T-helper 1 cell treated with Interleukin-12 subunit alpha and Interleukin-12 subunit beta and Interleukin-4 antibody, amounts not matched to agents 30 μg/mL and 1 μg/mL, for 36 hours (primary cell): Measurements from ENCODE around the gene SPATA6L.

Source experiments
- H3K27ac Mint-ChIP-seq: one replicate; pipeline ENCODE4 v1.8.0; 2021; ENCODE audit warnings: mild to moderate bottlenecking, mixed read lengths
- H3K27me3 Mint-ChIP-seq: one replicate; pipeline ENCODE4 v1.8.0; 2021; ENCODE audit warnings: low read depth, mixed read lengths
- H3K36me3 Mint-ChIP-seq: one replicate; pipeline ENCODE4 v1.8.0; 2021; ENCODE audit warnings: low read depth, mixed read lengths
- H3K4me1 Mint-ChIP-seq: one replicate; pipeline ENCODE4 v1.8.0; 2021; ENCODE audit warnings: low read depth, mixed read lengths
- H3K4me3 Mint-ChIP-seq: one replicate; pipeline ENCODE4 v1.8.0; 2021; ENCODE audit warnings: mild to moderate bottlenecking, moderate library complexity, mixed read lengths
- H3K9me3 Mint-ChIP-seq: one replicate; pipeline ENCODE4 v1.8.0; 2021; ENCODE audit warnings: mixed read lengths

Gene SPATA6L

DNA sequence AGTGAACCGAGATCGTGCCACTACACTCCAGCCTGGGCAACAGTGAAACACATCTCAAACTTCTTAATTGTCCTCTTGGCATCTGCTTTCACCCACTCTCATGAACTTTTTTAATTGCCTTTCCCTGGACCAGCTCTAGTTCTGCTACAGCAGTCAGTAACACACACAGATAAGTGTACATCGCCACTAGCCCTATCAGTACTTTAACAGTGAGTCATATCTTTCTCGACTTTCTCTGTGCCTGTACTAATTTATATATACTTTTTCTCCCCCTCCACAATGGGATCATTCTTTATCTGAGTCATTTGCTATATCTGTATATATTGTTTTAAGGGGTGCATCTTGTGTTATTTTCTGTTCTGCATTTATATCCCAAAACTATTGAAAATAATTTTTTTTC, 19.8 kb upstream of the SPATA6L start:
- H3K4me1 Mint-ChIP-seq: peaks cover 25% of the 10 kb centered on the region
- no peaks in the 10 kb centered on the region for H3K27me3 Mint-ChIP-seq
- H3K9me3 Mint-ChIP-seq: no peaks in the 10 kb centered on the region
- H3K36me3 Mint-ChIP-seq: peaks cover 26% of the 10 kb centered on the region
- no peak overlapping the region for H3K27ac Mint-ChIP-seq
- no peak overlapping the region for H3K4me3 Mint-ChIP-seq

DNA sequence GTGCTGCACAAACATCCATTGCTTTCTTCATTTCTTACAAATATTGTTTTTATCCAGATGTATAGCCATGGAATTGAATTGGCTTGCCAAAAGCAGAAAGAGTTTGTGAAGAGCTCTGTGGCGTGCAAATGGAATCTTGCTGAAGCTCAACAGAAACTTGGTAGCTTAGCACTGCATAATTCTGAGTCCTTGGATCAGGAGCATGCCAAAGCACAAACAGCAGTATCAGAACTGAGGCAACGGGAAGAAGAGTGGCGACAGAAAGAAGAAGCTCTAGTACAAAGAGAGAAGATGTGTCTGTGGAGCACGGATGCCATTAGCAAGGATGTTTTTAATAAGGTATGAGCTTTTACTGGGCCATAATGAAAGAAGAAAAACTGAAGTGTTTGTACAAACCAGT, 18.5 kb upstream of the SPATA6L start:
- Mint-ChIP-seq H3K9me3 (no peaks in the 10 kb centered on the region), H3K4me3 (no peak overlapping the region), H3K27me3 (no peaks in the 10 kb centered on the region), H3K27ac (no peak overlapping the region), H3K4me1 (peaks cover 18% of the 10 kb centered on the region), H3K36me3 (peaks cover 21% of the 10 kb centered on the region)

DNA sequence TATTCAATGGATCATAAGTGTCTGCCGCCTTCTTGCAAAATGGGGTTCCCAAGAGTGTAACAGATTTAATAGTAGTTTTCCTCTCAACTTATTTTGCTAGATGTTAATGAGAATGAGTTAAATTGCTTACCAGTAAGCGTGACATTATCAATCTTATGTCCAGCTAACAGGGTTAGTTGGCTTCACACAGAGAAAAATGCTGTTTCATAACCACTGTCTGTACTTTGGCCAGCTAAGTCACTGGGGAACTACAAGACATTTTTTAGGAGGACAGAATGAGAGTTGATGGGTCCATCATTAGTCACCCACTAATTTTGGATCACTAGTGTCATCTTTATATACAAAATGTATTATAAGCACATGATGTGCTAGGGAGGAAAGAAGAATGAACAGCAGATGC, 14.5 kb upstream of the SPATA6L start:
- Mint-ChIP-seq H3K9me3 (no peaks in the 10 kb centered on the region), H3K27ac (no peak overlapping the region), H3K36me3 (peaks cover 16% of the 10 kb centered on the region), H3K4me3 (no peak overlapping the region), H3K27me3 (no peaks in the 10 kb centered on the region), H3K4me1 (peaks cover 11% of the 10 kb centered on the region)

DNA sequence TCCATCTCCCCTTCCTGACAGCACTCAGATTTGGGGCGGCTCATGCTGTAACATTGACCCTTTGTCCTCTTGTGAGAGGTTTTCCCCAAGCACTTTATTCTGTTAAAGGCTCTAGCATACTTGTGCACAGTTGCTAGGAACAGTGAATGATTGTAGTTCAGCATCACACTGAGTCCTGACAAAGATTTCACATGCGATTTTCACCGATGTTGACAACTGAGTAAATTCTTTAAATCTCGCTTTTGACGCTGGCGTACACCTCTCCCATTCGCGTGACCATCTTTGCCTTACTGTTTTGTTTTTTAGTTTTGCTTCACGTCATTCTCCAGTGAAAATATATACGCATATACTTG, 13.9 kb upstream of the SPATA6L start:
- H3K4me3 Mint-ChIP-seq: no peak overlapping the region
- no peak overlapping the region for H3K27ac Mint-ChIP-seq
- peaks cover 15% of the 10 kb centered on the region for H3K36me3 Mint-ChIP-seq
- H3K9me3 Mint-ChIP-seq: no peaks in the 10 kb centered on the region
- no peaks in the 10 kb centered on the region for H3K27me3 Mint-ChIP-seq
- peaks cover 11% of the 10 kb centered on the region for H3K4me1 Mint-ChIP-seq

DNA sequence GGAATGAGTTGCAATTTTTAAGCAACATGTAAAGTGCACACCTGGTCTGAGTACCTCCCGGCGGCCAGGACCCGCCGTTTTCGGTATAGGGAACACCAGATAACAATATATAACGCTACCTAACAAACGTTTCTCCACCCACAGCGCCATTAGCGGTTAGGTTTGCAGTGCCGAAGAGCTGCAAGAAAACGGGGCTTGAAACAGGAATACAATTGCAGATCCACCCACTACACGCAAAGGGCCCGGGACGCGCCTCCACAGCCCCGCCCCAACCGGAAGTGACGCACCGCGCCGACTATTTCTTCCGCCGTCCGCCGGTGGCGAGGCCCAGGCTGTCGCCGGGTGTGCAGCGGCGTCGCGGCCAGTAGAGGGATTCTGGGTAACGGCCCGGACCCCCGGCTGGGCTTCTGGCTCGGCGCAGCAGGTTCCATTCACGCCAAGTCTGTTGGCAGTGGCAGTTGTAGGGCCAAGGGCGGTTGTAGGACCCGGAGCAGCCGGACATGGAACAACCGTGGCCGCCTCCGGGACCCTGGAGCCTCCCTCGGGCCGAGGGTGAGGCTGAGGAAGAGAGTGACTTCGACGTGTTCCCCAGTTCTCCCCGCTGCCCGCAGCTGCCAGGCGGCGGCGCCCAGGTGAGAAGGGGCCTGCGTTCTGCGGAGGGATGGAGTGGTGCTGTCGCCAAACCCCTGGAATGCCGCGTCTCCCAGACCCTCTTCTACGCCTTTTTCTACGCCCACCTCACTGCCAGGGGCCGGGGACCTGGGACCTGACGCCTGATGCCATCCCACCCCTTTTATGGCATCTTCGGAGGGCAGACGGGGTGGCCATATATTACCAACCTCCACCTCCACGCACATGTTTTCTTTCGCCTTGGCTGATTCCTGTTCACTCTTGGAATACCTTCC, 13.2 kb upstream of the SPATA6L start, which contains the start of gene CDC37L1:
Gene CDC37L1, plus strand, starts transcription at position 302 of the 905 bp plus-strand sequence. Its CDS starts 199 bp downstream, at position 501.
- H3K27ac Mint-ChIP-seq: no peak within 1 kb of the TSS
- no peaks in the 10 kb centered on the region for H3K9me3 Mint-ChIP-seq
- H3K36me3 Mint-ChIP-seq: peaks cover 9% of the 10 kb centered on the region
- peaks cover 7% of the 10 kb centered on the region for H3K4me1 Mint-ChIP-seq
- H3K27me3 Mint-ChIP-seq: no peaks in the 10 kb centered on the region
- no peak within 1 kb of the TSS for H3K4me3 Mint-ChIP-seq

DNA sequence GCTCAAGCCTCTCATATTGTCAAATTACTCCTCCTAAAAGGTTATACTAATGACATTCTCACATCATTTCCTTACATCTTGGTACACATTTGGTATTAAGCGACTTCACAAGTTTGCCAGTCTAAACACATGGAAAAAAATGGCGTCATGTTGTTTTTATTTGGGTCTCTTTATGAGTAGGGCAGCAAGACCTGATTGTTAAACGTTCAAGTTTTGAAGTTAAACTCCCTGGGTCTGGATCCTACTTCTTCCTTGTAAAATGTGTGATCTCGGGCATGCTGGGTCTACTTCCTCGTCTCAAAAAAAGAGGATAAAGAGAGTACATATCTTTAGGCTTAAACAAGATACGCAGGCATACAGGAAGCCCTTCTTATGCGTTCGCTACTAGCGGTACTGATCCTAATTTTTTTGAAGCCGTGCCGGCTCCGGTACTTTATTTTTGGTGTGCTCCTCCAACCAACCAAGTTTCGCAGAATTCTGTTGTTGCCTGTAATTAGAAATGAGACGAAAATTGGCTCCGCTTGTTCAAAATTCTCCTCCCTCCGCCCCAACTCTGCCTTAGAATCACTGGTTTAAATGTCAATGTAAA, 12.5 kb upstream of the SPATA6L start:
- Mint-ChIP-seq H3K4me1 (peaks cover 5% of the 10 kb centered on the region), H3K27ac (no peak overlapping the region), H3K36me3 (peaks cover 8% of the 10 kb centered on the region), H3K27me3 (no peaks in the 10 kb centered on the region), H3K9me3 (no peaks in the 10 kb centered on the region), H3K4me3 (no peak overlapping the region)

DNA sequence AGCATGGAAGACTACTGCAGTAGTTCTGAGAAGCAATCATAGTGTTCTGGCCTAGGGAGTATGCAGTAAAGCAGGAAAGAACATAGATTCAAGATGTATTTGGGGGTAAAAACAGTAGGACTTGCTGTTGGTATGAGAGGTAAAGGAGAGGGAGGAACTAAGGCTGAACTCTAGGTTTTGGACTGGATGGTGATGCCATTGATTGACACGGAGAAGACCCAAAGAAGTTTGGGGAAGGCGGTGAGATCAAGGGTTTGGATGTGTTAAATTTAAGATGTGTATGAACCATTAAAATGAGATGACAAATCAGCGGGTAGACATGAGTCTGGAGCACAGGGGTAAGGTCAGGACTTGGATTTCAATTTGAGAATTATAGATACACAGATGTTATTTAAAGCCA, 11.1 kb upstream of the SPATA6L start:
- Mint-ChIP-seq H3K4me1 (no peaks in the 10 kb centered on the region), H3K27ac (no peak overlapping the region), H3K27me3 (no peaks in the 10 kb centered on the region), H3K4me3 (no peak overlapping the region), H3K36me3 (peaks cover 2% of the 10 kb centered on the region), H3K9me3 (no peaks in the 10 kb centered on the region)

DNA sequence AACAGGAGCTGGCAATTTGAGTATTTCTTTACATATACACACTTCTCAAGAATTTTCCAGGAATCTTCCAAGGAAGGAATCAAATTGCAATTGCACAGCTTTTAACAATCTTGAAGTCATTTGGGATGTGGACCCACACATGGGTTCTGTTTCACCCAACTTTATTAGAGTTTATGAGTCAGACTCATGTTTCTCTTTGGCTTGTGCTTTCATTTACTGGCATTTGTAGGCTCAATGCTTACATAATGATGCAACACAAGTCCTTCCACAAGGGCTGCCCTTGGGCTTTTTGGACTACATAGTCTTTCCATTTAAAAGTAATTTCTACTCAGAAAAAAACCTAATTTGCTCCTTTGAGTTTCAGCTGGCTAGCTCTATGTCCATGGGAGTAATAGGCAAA, 8.5 kb upstream of the SPATA6L start:
- peaks cover 15% of the 10 kb centered on the region for H3K4me1 Mint-ChIP-seq
- H3K27me3 Mint-ChIP-seq: no peaks in the 10 kb centered on the region
- H3K9me3 Mint-ChIP-seq: no peaks in the 10 kb centered on the region
- peaks cover 2% of the 10 kb centered on the region for H3K36me3 Mint-ChIP-seq
- H3K4me3 Mint-ChIP-seq: no peak overlapping the region
- no peak overlapping the region for H3K27ac Mint-ChIP-seq

DNA sequence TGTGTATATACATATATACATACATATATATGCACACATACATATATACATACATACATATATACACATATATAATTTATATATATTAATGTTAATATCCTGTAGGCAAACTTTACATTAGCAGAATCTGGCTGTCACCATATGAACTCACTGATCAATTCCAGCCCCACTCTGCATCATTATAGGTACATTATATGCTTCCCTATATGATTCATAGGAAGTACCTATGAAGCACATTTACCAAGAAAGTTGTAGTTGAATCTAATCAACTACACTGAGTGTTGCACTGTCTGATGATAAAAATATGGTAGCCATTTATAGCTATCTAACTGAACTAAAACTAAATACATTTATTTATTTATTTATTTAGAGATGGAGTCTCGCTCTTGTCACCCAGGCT, 5.5 kb upstream of the SPATA6L start:
- Mint-ChIP-seq H3K4me1 (peaks cover 23% of the 10 kb centered on the region), H3K27ac (no peak overlapping the region), H3K9me3 (no peaks in the 10 kb centered on the region), H3K4me3 (no peak overlapping the region), H3K27me3 (no peaks in the 10 kb centered on the region), H3K36me3 (peaks cover 2% of the 10 kb centered on the region)

DNA sequence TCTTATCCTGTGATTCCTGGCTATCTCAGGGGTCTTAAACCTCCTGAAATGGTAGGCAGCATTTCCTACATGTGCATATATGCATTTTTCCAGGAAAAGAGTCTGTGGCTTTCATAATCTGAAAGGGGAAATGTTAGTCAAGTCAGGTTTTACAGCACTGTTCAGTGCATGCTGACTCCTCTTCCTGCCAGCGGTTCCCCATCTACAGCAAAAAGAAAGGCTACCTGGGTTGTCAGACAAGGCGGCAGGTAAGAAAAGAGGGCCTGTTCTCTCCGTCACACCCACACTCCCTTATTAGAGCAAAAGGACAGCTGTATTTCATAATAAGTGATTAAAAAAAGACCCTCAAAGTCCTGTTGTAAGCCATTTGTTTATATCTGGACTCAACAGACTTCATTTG, 4.3 kb upstream of the SPATA6L start:
- no peak overlapping the region for H3K4me3 Mint-ChIP-seq
- no peaks in the 10 kb centered on the region for H3K27me3 Mint-ChIP-seq
- peaks cover 2% of the 10 kb centered on the region for H3K36me3 Mint-ChIP-seq
- H3K4me1 Mint-ChIP-seq: peaks cover 35% of the 10 kb centered on the region
- H3K9me3 Mint-ChIP-seq: no peaks in the 10 kb centered on the region
- H3K27ac Mint-ChIP-seq: no peak overlapping the region

DNA sequence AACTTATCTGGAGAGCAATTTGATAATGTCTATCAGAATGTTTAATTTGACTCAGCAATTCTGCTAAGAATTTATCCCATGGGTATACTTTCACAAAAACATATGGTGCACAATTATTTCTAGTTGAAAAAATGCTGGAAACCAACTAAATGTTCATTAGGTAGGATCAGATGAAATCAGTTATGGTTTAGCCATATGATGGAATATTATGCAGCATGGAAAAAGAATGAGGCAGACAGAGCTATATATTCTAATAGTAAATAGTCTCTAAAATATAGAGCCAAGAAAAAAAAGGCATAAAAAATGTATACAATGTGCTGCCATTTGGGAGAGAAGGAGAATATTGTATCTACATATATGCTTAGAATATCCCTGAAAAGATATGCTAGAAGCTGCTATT, 3.6 kb upstream of the SPATA6L start:
- Mint-ChIP-seq H3K36me3 (peaks cover 2% of the 10 kb centered on the region), H3K4me1 (peaks cover 42% of the 10 kb centered on the region), H3K27ac (no peak overlapping the region), H3K27me3 (no peaks in the 10 kb centered on the region), H3K9me3 (no peaks in the 10 kb centered on the region), H3K4me3 (no peak overlapping the region)

DNA sequence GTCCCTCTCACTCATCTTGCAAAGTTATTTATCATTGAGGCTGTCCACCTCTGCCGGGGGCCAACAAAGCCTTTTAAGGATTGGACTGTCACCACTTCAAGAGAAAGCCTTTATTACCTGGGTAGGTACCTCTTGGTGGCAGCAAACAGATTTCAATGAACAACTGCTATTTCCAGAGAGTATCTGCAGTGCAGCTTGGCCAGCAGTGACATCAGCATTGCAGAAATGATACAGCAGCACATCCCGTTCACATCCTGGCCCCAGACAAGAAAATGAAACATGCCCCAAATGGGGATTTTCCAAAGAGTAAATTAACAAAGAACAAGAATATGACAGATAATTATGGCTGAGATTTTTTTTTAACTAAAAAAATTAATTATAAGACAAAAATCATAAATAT, 2.3 kb upstream of the SPATA6L start:
- Mint-ChIP-seq H3K27me3 (no peaks in the 10 kb centered on the region), H3K27ac (no peak overlapping the region), H3K9me3 (no peaks in the 10 kb centered on the region), H3K36me3 (peaks cover 4% of the 10 kb centered on the region), H3K4me1 (peaks cover 52% of the 10 kb centered on the region), H3K4me3 (no peak overlapping the region)

DNA sequence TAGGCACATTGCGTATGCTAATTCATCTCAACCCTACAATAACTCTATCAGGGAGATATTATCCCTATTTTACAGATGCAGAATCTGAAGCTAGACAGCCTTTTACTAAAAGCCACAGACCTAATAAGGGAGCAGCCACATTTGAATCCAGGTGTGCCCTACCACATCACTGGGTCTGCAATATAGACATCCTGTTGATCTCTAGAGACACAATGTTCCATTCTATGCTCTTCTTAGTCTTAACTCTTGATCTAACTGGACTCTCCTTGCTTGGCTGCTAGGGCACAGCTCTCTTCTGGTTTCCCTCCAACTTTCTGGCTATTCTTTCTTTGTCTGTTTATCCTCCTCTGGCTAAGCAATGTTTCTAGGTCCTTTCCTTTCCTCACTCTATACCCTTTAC, 1.4 kb upstream of the SPATA6L start:
- H3K4me1 Mint-ChIP-seq: peaks cover 61% of the 10 kb centered on the region
- peaks cover 4% of the 10 kb centered on the region for H3K36me3 Mint-ChIP-seq
- H3K27me3 Mint-ChIP-seq: no peaks in the 10 kb centered on the region
- H3K4me3 Mint-ChIP-seq: no peak overlapping the region
- H3K9me3 Mint-ChIP-seq: no peaks in the 10 kb centered on the region
- H3K27ac Mint-ChIP-seq: no peak overlapping the region

DNA sequence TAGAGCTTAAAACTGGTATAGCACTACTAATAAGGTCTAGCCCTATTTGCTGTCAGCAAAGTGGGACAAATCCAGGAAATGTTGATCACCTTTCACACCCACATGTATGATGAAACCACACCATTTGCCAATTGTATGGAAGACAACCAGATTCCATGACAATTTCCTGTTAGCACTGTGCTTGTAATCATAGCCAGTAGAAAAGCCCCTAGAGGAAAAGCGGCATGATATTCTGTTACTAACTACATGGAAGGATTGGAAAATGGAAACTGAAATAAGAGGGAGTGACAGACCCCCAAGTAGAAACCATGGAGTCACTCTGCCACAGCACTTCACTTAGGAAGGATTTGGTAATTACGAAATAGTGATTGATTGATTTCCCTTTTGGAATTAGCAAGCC, 923 bp downstream of the SPATA6L start:
- peaks cover 61% of the 10 kb centered on the region for H3K4me1 Mint-ChIP-seq
- peaks cover 4% of the 10 kb centered on the region for H3K36me3 Mint-ChIP-seq
- peak overlapping the region; percentile 34 for H3K4me3 Mint-ChIP-seq
- H3K9me3 Mint-ChIP-seq: no peaks in the 10 kb centered on the region
- H3K27ac Mint-ChIP-seq: no peak overlapping the region
- H3K27me3 Mint-ChIP-seq: no peaks in the 10 kb centered on the region

DNA sequence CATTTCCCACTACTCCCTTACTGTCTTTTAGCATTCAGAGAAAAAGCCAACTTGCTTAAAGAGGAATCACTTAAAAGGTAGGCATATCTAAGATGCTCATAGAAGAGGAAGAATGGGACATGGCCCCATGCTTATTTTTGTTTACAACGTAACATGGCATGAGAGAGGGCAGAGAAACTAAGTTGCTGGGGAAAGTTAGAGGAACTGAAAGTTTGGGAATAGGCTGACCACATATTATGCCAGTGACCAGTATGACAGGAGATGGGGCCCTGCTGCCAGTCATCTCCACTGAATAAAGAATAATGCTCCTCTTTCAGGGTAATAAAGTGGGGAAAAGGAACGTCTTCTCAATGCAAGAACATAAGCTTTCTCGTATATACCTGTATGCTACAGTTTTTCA, 2.3 kb downstream of the SPATA6L start:
- H3K4me1 Mint-ChIP-seq: peaks cover 55% of the 10 kb centered on the region
- peak overlapping the region; percentile 45 for H3K4me3 Mint-ChIP-seq
- H3K9me3 Mint-ChIP-seq: no peaks in the 10 kb centered on the region
- no peak overlapping the region for H3K27ac Mint-ChIP-seq
- peaks cover 8% of the 10 kb centered on the region for H3K27me3 Mint-ChIP-seq
- H3K36me3 Mint-ChIP-seq: peaks cover 4% of the 10 kb centered on the region
